ENCODE data around the gene EVC.
A peak's percentile ranks its signal among the peaks of the same experiment; 100 is the strongest.

Gene EVC

DNA sequence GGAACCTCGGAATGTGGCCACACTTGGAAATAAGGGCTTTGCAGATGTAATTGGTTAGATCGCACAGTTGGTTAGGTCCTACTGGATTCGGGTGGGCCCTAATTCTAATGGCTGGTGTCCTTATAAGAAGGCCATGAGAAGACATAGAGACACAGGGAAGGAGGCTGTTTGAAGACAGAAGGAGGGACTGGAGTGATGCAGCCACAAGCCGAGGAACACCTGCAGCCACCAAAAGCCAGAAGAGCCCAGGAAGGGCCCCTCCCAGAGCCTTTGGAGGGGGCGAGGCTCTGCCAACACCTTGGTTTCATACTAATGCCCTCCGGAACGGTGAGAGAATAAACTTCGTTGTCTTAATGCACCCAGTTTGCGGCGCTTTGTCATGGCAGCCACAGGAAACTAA is 47.0 kb downstream of the EVC start:
- no peak overlapping the region for H3K9ac ChIP-seq (ENCODE audit: low read length)
- no peak for TF ChIP-seq EZH2phosphoT487 (IDR thresholded peaks at IDR 0.05; ENCODE audit: low read depth)
- TF ChIP-seq, protein P1, sequence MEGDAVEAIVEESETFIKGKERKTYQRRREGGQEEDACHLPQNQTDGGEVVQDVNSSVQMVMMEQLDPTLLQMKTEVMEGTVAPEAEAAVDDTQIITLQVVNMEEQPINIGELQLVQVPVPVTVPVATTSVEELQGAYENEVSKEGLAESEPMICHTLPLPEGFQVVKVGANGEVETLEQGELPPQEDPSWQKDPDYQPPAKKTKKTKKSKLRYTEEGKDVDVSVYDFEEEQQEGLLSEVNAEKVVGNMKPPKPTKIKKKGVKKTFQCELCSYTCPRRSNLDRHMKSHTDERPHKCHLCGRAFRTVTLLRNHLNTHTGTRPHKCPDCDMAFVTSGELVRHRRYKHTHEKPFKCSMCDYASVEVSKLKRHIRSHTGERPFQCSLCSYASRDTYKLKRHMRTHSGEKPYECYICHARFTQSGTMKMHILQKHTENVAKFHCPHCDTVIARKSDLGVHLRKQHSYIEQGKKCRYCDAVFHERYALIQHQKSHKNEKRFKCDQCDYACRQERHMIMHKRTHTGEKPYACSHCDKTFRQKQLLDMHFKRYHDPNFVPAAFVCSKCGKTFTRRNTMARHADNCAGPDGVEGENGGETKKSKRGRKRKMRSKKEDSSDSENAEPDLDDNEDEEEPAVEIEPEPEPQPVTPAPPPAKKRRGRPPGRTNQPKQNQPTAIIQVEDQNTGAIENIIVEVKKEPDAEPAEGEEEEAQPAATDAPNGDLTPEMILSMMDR (IDR thresholded peaks at IDR 0.05; ENCODE audit: low read depth, low read length): no peak
- peaks cover 28% of the 10 kb centered on the region for H3K4me1 ChIP-seq (ENCODE audit: low read length)
- no peaks in the 10 kb centered on the region for H3K9me3 ChIP-seq (ENCODE audit: insufficient read depth, low read length)
- no peak overlapping the region for H3K4me2 ChIP-seq (ENCODE audit: low read length)
- H3K36me3 ChIP-seq (replicated peaks; ENCODE audit: low read depth, low read length): peaks cover 6% of the 10 kb centered on the region
- peaks cover 13% of the 10 kb centered on the region for H4K20me1 ChIP-seq (ENCODE audit: insufficient read depth, low read length)
- no peak overlapping the region for H2AFZ ChIP-seq (ENCODE audit: low read depth, low read length)
- H3K27ac ChIP-seq (ENCODE audit: low read length): no peak overlapping the region
- no peaks in the 10 kb centered on the region for H3K27me3 ChIP-seq (ENCODE audit: low read depth, low read length)
- H3K4me3 ChIP-seq (ENCODE audit: low read length): no peak overlapping the region
- H3K79me2 ChIP-seq (ENCODE audit: low read length): no peaks in the 10 kb centered on the region

- no peak overlapping the region for H3K9ac ChIP-seq (ENCODE audit: low read length)
- H3K27ac ChIP-seq (ENCODE audit: low read length): no peak overlapping the region
- H3K36me3 ChIP-seq (replicated peaks; ENCODE audit: low read depth, low read length): peaks cover 6% of the 10 kb centered on the region
These were observed 47.7 kb downstream of the EVC start for GRCh38 chr4:5758741-5759140.

GRCh38 chr4:5759236-5760075 is 48.5 kb downstream of the EVC start:
- no peaks in the 10 kb centered on the region for H3K27me3 ChIP-seq (ENCODE audit: low read depth, low read length)
- H4K20me1 ChIP-seq (ENCODE audit: insufficient read depth, low read length): peaks cover 13% of the 10 kb centered on the region
- no peak overlapping the region for H3K27ac ChIP-seq (ENCODE audit: low read length)
- H2AFZ ChIP-seq (ENCODE audit: low read depth, low read length): no peak overlapping the region
- H3K9ac ChIP-seq (ENCODE audit: low read length): no peak overlapping the region
- H3K36me3 ChIP-seq (replicated peaks; ENCODE audit: low read depth, low read length): peaks cover under 1% of the 10 kb centered on the region
- no peaks in the 10 kb centered on the region for H3K9me3 ChIP-seq (ENCODE audit: insufficient read depth, low read length)
- TF ChIP-seq, protein P1 (IDR thresholded peaks at IDR 0.05; ENCODE audit: low read depth, low read length): no peak
- TF ChIP-seq EZH2phosphoT487 (IDR thresholded peaks at IDR 0.05; ENCODE audit: low read depth): no peak
- H3K4me3 ChIP-seq (ENCODE audit: low read length): no peak overlapping the region
- H3K4me1 ChIP-seq (ENCODE audit: low read length): peaks cover 14% of the 10 kb centered on the region
- H3K79me2 ChIP-seq (ENCODE audit: low read length): no peaks in the 10 kb centered on the region
- no peak overlapping the region for H3K4me2 ChIP-seq (ENCODE audit: low read length)

More at GRCh38 chr4:5758741-5759140, 47.7 kb downstream of the EVC start:
- Histone ChIP-seq H3K79me2 (ENCODE audit: low read length) (no peaks in the 10 kb centered on the region), H2AFZ (ENCODE audit: low read depth, low read length) (no peak overlapping the region), H3K4me2 (ENCODE audit: low read length) (peak overlapping the region; percentile 15), H3K9me3 (ENCODE audit: insufficient read depth, low read length) (no peaks in the 10 kb centered on the region), H3K27me3 (ENCODE audit: low read depth, low read length) (no peaks in the 10 kb centered on the region), H4K20me1 (ENCODE audit: insufficient read depth, low read length) (peaks cover 13% of the 10 kb centered on the region), H3K4me3 (ENCODE audit: low read length) (no peak overlapping the region), H3K4me1 (ENCODE audit: low read length) (peaks cover 21% of the 10 kb centered on the region)
- TF ChIP-seq EZH2phosphoT487 (IDR thresholded peaks at IDR 0.05; ENCODE audit: low read depth): no peak
- TF ChIP-seq, protein P1 (IDR thresholded peaks at IDR 0.05; ENCODE audit: low read depth, low read length): no peak

- Histone ChIP-seq H3K4me2 (ENCODE audit: low read length) (no peak overlapping the region), H3K9ac (ENCODE audit: low read length) (no peak overlapping the region), H4K20me1 (ENCODE audit: insufficient read depth, low read length) (peaks cover 13% of the 10 kb centered on the region), H3K36me3 (replicated peaks; ENCODE audit: low read depth, low read length) (no peaks in the 10 kb centered on the region), H3K4me1 (ENCODE audit: low read length) (peaks cover 14% of the 10 kb centered on the region), H3K79me2 (ENCODE audit: low read length) (no peaks in the 10 kb centered on the region), H3K27ac (ENCODE audit: low read length) (no peak overlapping the region), H2AFZ (ENCODE audit: low read depth, low read length) (no peak overlapping the region), H3K9me3 (ENCODE audit: insufficient read depth, low read length) (no peaks in the 10 kb centered on the region), H3K27me3 (ENCODE audit: low read depth, low read length) (no peaks in the 10 kb centered on the region), H3K4me3 (ENCODE audit: low read length) (no peak overlapping the region)
- TF ChIP-seq, protein P1 (IDR thresholded peaks at IDR 0.05; ENCODE audit: low read depth, low read length): no peak
- TF ChIP-seq EZH2phosphoT487 (IDR thresholded peaks at IDR 0.05; ENCODE audit: low read depth): no peak
These were observed 49.2 kb downstream of the EVC start for GRCh38 chr4:5760246-5760645.

All from OCI-LY3 (cell line).